ENCODE data around the gene GBF1.

DNA sequence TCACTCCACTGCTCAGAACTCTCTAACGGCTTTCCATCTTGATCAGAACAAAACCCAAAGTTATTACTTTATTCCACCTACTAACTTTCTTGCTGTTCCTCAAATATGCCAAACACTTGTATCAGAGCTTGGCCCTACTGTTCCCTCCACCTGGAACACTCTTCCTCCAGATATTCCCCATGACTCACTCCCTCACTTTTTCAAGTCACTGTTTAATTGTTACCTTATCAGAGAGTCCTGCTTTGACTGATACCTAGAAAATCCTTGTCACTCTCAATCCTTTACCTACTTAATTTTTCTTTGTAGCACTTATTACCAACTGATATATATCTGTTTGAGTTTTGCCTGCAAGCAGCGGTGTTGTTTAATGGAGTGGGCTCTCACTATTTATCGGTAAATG is 144.6 kb downstream of the GBF1 start:
- TF ChIP-seq POLR2AphosphoS2 (IDR thresholded peaks at IDR 0.05; ENCODE audit: low read depth, low read length) (no peak), TOPORS (CRISPR knock-in tag; IDR thresholded peaks at IDR 0.05) (no peak), RAD21 (CRISPR knock-in tag; IDR thresholded peaks at IDR 0.05) (no peak), KDM5A (IDR thresholded peaks at IDR 0.05; ENCODE audit: borderline replicate concordance, low read length) (no peak), PATZ1 (CRISPR knock-in tag; IDR thresholded peaks at IDR 0.05) (no peak)
- TF ChIP-seq, protein P1, sequence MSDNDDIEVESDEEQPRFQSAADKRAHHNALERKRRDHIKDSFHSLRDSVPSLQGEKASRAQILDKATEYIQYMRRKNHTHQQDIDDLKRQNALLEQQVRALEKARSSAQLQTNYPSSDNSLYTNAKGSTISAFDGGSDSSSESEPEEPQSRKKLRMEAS (IDR thresholded peaks at IDR 0.05) = no peak
